Measurements from ENCODE around the gene SLC25A5. TPM values are rescaled to one million over a fixed set of nuclear protein-coding genes. Genes with fewer than 3 reads are reported as not detected.

SLC25A5 gene
- total RNA-seq, 1 experiment from 2014 or later: 454 TPM

DNA sequence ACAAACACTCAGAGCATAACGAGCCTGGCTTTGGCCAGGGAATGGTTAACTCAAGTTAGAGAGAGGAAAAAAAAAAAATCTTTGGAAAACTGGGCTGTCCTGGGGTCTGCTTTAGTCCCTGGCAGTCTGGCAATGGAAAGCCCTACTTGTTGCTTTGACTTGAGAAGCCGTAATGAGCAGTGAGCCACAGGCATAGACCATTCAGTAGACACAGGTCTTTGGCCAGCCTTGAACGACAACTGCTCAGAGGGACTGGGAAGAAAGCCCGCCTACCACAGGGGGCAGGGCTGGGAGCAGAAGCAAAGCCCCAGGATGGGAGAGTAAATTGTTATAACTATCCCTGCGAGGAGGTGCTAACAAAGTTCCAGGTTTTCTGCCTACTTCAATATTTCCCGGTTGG, 43.2 kb upstream of the SLC25A5 start:
- H3K27ac Mint-ChIP-seq: no peak overlapping the region
- Histone ChIP-seq H3T11ph (ENCODE audit: low read length) (no peak overlapping the region), H3K4ac (ENCODE audit: low read depth, low read length) (no peak overlapping the region), H3K79me1 (ENCODE audit: insufficient read depth, low read depth, low read length, poor library complexity, severe bottlenecking) (no peaks in the 10 kb centered on the region), H3K27ac (ENCODE audit: insufficient read length, low read depth, low read length) (no peak overlapping the region), H3K27me3 (ENCODE audit: insufficient read depth, low read length) (no peaks in the 10 kb centered on the region), H2BK120ac (ENCODE audit: low read depth, low read length, poor library complexity, severe bottlenecking) (no peak overlapping the region), H3K18ac (ENCODE audit: insufficient read length, low read depth, low read length) (no peak overlapping the region), H3K4me2 (ENCODE audit: insufficient read depth, insufficient read length, low read length) (no peak overlapping the region), H2AK5ac (ENCODE audit: insufficient read length, low read length) (no peak overlapping the region), H4K91ac (ENCODE audit: insufficient read length, low read depth, low read length) (no peak overlapping the region), H3K79me2 (ENCODE audit: insufficient read depth, low read length) (no peaks in the 10 kb centered on the region), H2BK5ac (ENCODE audit: insufficient read length, low read length) (no peak overlapping the region), H3K9me3 (ENCODE audit: control insufficient read depth, low read depth, low read length) (peaks cover 12% of the 10 kb centered on the region), H3K4me1 (ENCODE audit: insufficient read depth, low read length) (no peaks in the 10 kb centered on the region), H4K20me1 (ENCODE audit: control insufficient read depth, insufficient read depth, insufficient read length) (no peaks in the 10 kb centered on the region), H3K14ac (ENCODE audit: insufficient read depth, low read length) (no peak overlapping the region), H2BK15ac (ENCODE audit: low read depth, low read length) (no peak overlapping the region), H2BK20ac (ENCODE audit: low read depth, low read length, poor library complexity, severe bottlenecking) (no peak overlapping the region), H4K8ac (replicated peaks; ENCODE audit: insufficient read length, low read depth, low read length) (no peak overlapping the region), H3K23ac (ENCODE audit: insufficient read length, low read depth, low read length) (no peak overlapping the region), H4K5ac (ENCODE audit: insufficient read length, low read depth, low read length) (no peak overlapping the region), H3K23me2 (ENCODE audit: insufficient read length, low read depth, low read length, poor library complexity, severe bottlenecking) (no peaks in the 10 kb centered on the region), H3K9ac (ENCODE audit: extremely low read depth, insufficient read length, low read length) (no peak overlapping the region), H2BK12ac (ENCODE audit: insufficient read length, low read depth, low read length) (no peak overlapping the region), H3K56ac (ENCODE audit: insufficient read length, low read depth, low read length) (no peak overlapping the region), H2AFZ (ENCODE audit: low read length) (no peak overlapping the region)
- H3K36me3 Mint-ChIP-seq (ENCODE audit: insufficient read depth in 1 of 3, low read depth in 3 of 3): peaks cover 8 to 14% (median 9%) of the 10 kb centered on the region in 3 experiments
- DNase-seq: no peak
- no peaks in the 10 kb centered on the region for H3K27me3 Mint-ChIP-seq (ENCODE audit: low read depth)
- H3K9me3 Mint-ChIP-seq: peaks cover 71 to 76% of the 10 kb centered on the region in 2 experiments
- no peak overlapping the region; a peak in 1 of 5 replicates for H3K4me3 Mint-ChIP-seq
- TF ChIP-seq, protein P1, sequence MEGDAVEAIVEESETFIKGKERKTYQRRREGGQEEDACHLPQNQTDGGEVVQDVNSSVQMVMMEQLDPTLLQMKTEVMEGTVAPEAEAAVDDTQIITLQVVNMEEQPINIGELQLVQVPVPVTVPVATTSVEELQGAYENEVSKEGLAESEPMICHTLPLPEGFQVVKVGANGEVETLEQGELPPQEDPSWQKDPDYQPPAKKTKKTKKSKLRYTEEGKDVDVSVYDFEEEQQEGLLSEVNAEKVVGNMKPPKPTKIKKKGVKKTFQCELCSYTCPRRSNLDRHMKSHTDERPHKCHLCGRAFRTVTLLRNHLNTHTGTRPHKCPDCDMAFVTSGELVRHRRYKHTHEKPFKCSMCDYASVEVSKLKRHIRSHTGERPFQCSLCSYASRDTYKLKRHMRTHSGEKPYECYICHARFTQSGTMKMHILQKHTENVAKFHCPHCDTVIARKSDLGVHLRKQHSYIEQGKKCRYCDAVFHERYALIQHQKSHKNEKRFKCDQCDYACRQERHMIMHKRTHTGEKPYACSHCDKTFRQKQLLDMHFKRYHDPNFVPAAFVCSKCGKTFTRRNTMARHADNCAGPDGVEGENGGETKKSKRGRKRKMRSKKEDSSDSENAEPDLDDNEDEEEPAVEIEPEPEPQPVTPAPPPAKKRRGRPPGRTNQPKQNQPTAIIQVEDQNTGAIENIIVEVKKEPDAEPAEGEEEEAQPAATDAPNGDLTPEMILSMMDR (conservative IDR thresholded peaks at IDR 0.05): no peak
- no CpG with 5 or more reads among the region's 6 CpGs for WGBS (ENCODE audit: extremely low coverage, insufficient read length, low lambda C conversion rate)
- peaks cover 10 to 15% of the 10 kb centered on the region in 2 experiments for H3K4me1 Mint-ChIP-seq
